Mesendoderm (in vitro differentiated cells): ENCODE measurements around the gene AGBL4.

Experiments used
- DNase-seq: peaks from one replicate; pipeline ENCODE4 v3.0.0; 2013
- H2AK5ac ChIP-seq: 2 replicates; pipeline ENCODE4 v1.6.1; 2013; ENCODE audit warnings: low read length, inconsistent platforms
- H2BK120ac ChIP-seq: 2 replicates; pipeline ENCODE4 v1.6.1; 2013; ENCODE audit warnings: low read depth, mild to moderate bottlenecking, low read length, moderate library complexity, mixed read lengths
- H2BK15ac ChIP-seq: replicated peaks from 2 replicates; pipeline ENCODE4 v1.6.1; 2013; ENCODE audit warnings: low read depth, mild to moderate bottlenecking, moderate library complexity
- H2BK5ac ChIP-seq: 2 replicates; pipeline ENCODE4 v1.6.1; 2013; ENCODE audit warnings: low read length, inconsistent platforms
- H3K18ac ChIP-seq: 2 replicates; pipeline ENCODE4 v1.6.1; 2013; ENCODE audit warnings: mild to moderate bottlenecking, low read length, mixed read lengths
- H3K23ac ChIP-seq: one replicate; pipeline ENCODE4 v1.6.1; 2013; ENCODE audit warnings: low read length
- H3K27ac ChIP-seq: 2 replicates; pipeline ENCODE4 v1.5.1; 2013; ENCODE audit warnings: low read depth, mild to moderate bottlenecking, inconsistent platforms, low read length, moderate library complexity
- H3K27me3 ChIP-seq: 2 replicates; pipeline ENCODE4 v1.6.1; 2013; ENCODE audit warnings: low read length, control low read depth, mild to moderate bottlenecking, inconsistent platforms; ENCODE audit not compliant: insufficient read depth, poor library complexity
- H3K36me3 ChIP-seq: 2 replicates; pipeline ENCODE4 v1.6.1; 2013; ENCODE audit warnings: low read length, inconsistent platforms; ENCODE audit not compliant: control insufficient read depth, insufficient read depth
- H3K4ac ChIP-seq: one replicate; pipeline ENCODE4 v1.6.1; 2013; ENCODE audit warnings: low read depth, mild to moderate bottlenecking, low read length, moderate library complexity
- H3K4me1 ChIP-seq: 2 replicates; pipeline ENCODE4 v1.6.1; 2013; ENCODE audit warnings: low read depth, low read length, inconsistent platforms; ENCODE audit not compliant: control insufficient read depth
- H3K4me2 ChIP-seq: 2 replicates; pipeline ENCODE4 v1.6.1; 2013; ENCODE audit warnings: low read length
- H3K4me3 ChIP-seq: 2 replicates; pipeline ENCODE4 v1.5.1; 2013; ENCODE audit warnings: mild to moderate bottlenecking, low read length
- H3K56ac ChIP-seq: one replicate; pipeline ENCODE4 v1.6.1; 2013; ENCODE audit warnings: low read length
- H3K79me1 ChIP-seq: 2 replicates; pipeline ENCODE4 v1.6.1; 2013; ENCODE audit warnings: low read length, inconsistent platforms
- H3K79me2 ChIP-seq: 2 replicates; pipeline ENCODE4 v1.6.1; 2013; ENCODE audit warnings: mild to moderate bottlenecking, low read length; ENCODE audit not compliant: control insufficient read depth, insufficient read depth
- H3K9ac ChIP-seq: 2 replicates; pipeline ENCODE4 v1.6.1; 2013; ENCODE audit warnings: low read length, inconsistent platforms
- H4K5ac ChIP-seq: one replicate; pipeline ENCODE4 v1.6.1; 2013; ENCODE audit warnings: low read length
- H4K8ac ChIP-seq: one replicate; pipeline ENCODE4 v1.6.1; 2013; ENCODE audit warnings: low read depth, mild to moderate bottlenecking, control low read depth, low read length, moderate library complexity
- WGBS: extraction: QIAGEN DNeasy Blood & Tissue Kit; methylation state at CpG from one replicate; pipeline ENCODE4 v1.1.7; 2013; ENCODE audit warnings: low lambda C conversion rate, missing lambda C conversion rate; ENCODE audit not compliant: insufficient coverage; ENCODE audit errors: extremely low coverage; 5-methylcytosine and 5-hydroxymethylcytosine counted together

Gene AGBL4

GRCh38 chr1:48571303-48571987, 1452.3 kb downstream of the AGBL4 start:
- H3K4me1 ChIP-seq: no peaks in the 10 kb centered on the region
- no peak overlapping the region for H3K4me3 ChIP-seq
- no peak overlapping the region for H3K27ac ChIP-seq
- H3K4ac ChIP-seq: no peak overlapping the region
- DNase-seq: no peak
- H3K56ac ChIP-seq: no peak overlapping the region
- no peaks in the 10 kb centered on the region for H3K79me2 ChIP-seq
- H2BK15ac ChIP-seq: no peak overlapping the region
- no peak overlapping the region for H4K5ac ChIP-seq
- no CpG with 5 or more reads among the region's 3 CpGs for WGBS
- no peak overlapping the region for H2BK120ac ChIP-seq
- no peak overlapping the region for H3K18ac ChIP-seq
- no peaks in the 10 kb centered on the region for H3K36me3 ChIP-seq
- no peak overlapping the region for H3K4me2 ChIP-seq
- no peak overlapping the region for H2BK5ac ChIP-seq
- no peak overlapping the region for H2AK5ac ChIP-seq
- no peak overlapping the region for H3K9ac ChIP-seq
- H3K79me1 ChIP-seq: no peaks in the 10 kb centered on the region
- no peak overlapping the region for H4K8ac ChIP-seq
- H3K23ac ChIP-seq: no peak overlapping the region
- H3K27me3 ChIP-seq: no peaks in the 10 kb centered on the region

- no peaks in the 10 kb centered on the region for H3K36me3 ChIP-seq
- no peak overlapping the region for H3K23ac ChIP-seq
- H4K5ac ChIP-seq: no peak overlapping the region
- no peak for DNase-seq
- no peak overlapping the region for H3K4ac ChIP-seq
- no peaks in the 10 kb centered on the region for H3K79me1 ChIP-seq
- no peak overlapping the region for H3K56ac ChIP-seq
- no CpG with 5 or more reads among the region's 7 CpGs for WGBS
- H3K4me3 ChIP-seq: no peak overlapping the region
- no peak overlapping the region for H3K9ac ChIP-seq
- H2BK120ac ChIP-seq: no peak overlapping the region
- no peak overlapping the region for H3K27ac ChIP-seq
- H3K18ac ChIP-seq: no peak overlapping the region
- no peak overlapping the region for H4K8ac ChIP-seq
- H3K27me3 ChIP-seq: no peaks in the 10 kb centered on the region
- H2BK15ac ChIP-seq: no peak overlapping the region
- no peaks in the 10 kb centered on the region for H3K4me1 ChIP-seq
- H3K79me2 ChIP-seq: no peaks in the 10 kb centered on the region
- no peak overlapping the region for H3K4me2 ChIP-seq
- no peak overlapping the region for H2AK5ac ChIP-seq
- H2BK5ac ChIP-seq: no peak overlapping the region
These were observed 1453.2 kb downstream of the AGBL4 start for GRCh38 chr1:48570568-48570967.

- H3K79me1 ChIP-seq: no peaks in the 10 kb centered on the region
- no peaks in the 10 kb centered on the region for H3K4me1 ChIP-seq
- DNase-seq: no peak
- no peak overlapping the region for H3K9ac ChIP-seq
- no peak overlapping the region for H3K4me3 ChIP-seq
- no peak overlapping the region for H2BK5ac ChIP-seq
- no peak overlapping the region for H3K23ac ChIP-seq
- H3K27me3 ChIP-seq: no peaks in the 10 kb centered on the region
- no CpG with 5 or more reads among the region's 2 CpGs for WGBS
- H3K27ac ChIP-seq: no peak overlapping the region
- no peak overlapping the region for H4K5ac ChIP-seq
- H2BK120ac ChIP-seq: no peak overlapping the region
- H2BK15ac ChIP-seq: no peak overlapping the region
- H3K18ac ChIP-seq: no peak overlapping the region
- H3K36me3 ChIP-seq: no peaks in the 10 kb centered on the region
- no peaks in the 10 kb centered on the region for H3K79me2 ChIP-seq
- H4K8ac ChIP-seq: no peak overlapping the region
- no peak overlapping the region for H2AK5ac ChIP-seq
- no peak overlapping the region for H3K4ac ChIP-seq
- no peak overlapping the region for H3K56ac ChIP-seq
- H3K4me2 ChIP-seq: no peak overlapping the region
These were observed 1455.3 kb downstream of the AGBL4 start for GRCh38 chr1:48568501-48568900.

GRCh38 chr1:48566492-48566891, 1457.3 kb downstream of the AGBL4 start:
- Histone ChIP-seq H3K9ac (no peak overlapping the region), H4K8ac (no peak overlapping the region), H3K36me3 (no peaks in the 10 kb centered on the region), H3K27ac (no peak overlapping the region), H3K4me3 (no peak overlapping the region), H3K4ac (no peak overlapping the region), H3K23ac (no peak overlapping the region), H2BK120ac (no peak overlapping the region), H2BK15ac (no peak overlapping the region), H3K27me3 (no peaks in the 10 kb centered on the region), H3K79me1 (no peaks in the 10 kb centered on the region), H4K5ac (no peak overlapping the region), H3K56ac (no peak overlapping the region), H2AK5ac (no peak overlapping the region), H3K18ac (no peak overlapping the region), H2BK5ac (no peak overlapping the region), H3K4me1 (no peaks in the 10 kb centered on the region), H3K4me2 (no peak overlapping the region), H3K79me2 (no peaks in the 10 kb centered on the region)
- WGBS: no CpG with 5 or more reads among the region's 2 CpGs
- DNase-seq: no peak

GRCh38 chr1:48563021-48563420, 1460.7 kb downstream of the AGBL4 start:
- Histone ChIP-seq H2BK15ac (no peak overlapping the region), H3K23ac (no peak overlapping the region), H3K18ac (no peak overlapping the region), H3K4me1 (no peaks in the 10 kb centered on the region), H4K5ac (no peak overlapping the region), H3K36me3 (no peaks in the 10 kb centered on the region), H3K27me3 (no peaks in the 10 kb centered on the region), H2BK120ac (no peak overlapping the region), H3K79me2 (no peaks in the 10 kb centered on the region), H3K79me1 (no peaks in the 10 kb centered on the region), H3K9ac (no peak overlapping the region), H2AK5ac (no peak overlapping the region), H3K4me3 (no peak overlapping the region), H4K8ac (no peak overlapping the region), H3K4me2 (no peak overlapping the region), H3K27ac (no peak overlapping the region), H3K4ac (no peak overlapping the region), H3K56ac (no peak overlapping the region), H2BK5ac (no peak overlapping the region)
- no CpG with 5 or more reads among the region's 1 CpG for WGBS
- no peak for DNase-seq

- no peak overlapping the region for H3K4me3 ChIP-seq
- H2BK5ac ChIP-seq: no peak overlapping the region
- H3K36me3 ChIP-seq: no peaks in the 10 kb centered on the region
- no CpG with 5 or more reads among the region's 1 CpG for WGBS
- no peaks in the 10 kb centered on the region for H3K79me1 ChIP-seq
- no peak overlapping the region for H2BK120ac ChIP-seq
- H3K9ac ChIP-seq: no peak overlapping the region
- no peak overlapping the region for H3K4me2 ChIP-seq
- H3K4me1 ChIP-seq: no peaks in the 10 kb centered on the region
- H2BK15ac ChIP-seq: no peak overlapping the region
- no peak for DNase-seq
- no peak overlapping the region for H4K8ac ChIP-seq
- no peak overlapping the region for H3K4ac ChIP-seq
- H4K5ac ChIP-seq: no peak overlapping the region
- no peaks in the 10 kb centered on the region for H3K27me3 ChIP-seq
- no peak overlapping the region for H3K23ac ChIP-seq
- H3K56ac ChIP-seq: no peak overlapping the region
- no peak overlapping the region for H3K18ac ChIP-seq
- H3K27ac ChIP-seq: no peak overlapping the region
- no peak overlapping the region for H2AK5ac ChIP-seq
- H3K79me2 ChIP-seq: no peaks in the 10 kb centered on the region
These were observed 1462.3 kb downstream of the AGBL4 start for GRCh38 chr1:48561444-48561843.
